ENCODE measurements around the gene SRPK2.

Gene SRPK2

DNA sequence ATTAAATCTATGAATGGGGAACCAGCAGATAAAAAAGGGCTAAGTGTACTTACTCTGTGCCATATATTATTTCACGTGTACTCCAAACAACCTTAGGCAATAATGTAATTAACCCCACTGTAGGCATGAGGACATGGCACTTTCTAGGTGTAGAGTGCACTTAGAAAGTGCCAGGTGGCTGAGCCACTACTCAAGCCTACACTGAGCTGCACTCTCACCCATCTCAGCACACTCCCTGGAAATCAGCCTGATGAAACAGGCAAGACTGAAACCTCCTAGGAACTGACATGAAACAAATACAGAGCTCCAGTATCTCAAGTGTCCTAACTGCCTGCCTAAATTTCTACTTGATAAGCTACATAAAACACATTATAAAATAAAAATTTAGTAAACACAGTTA is 227.4 kb downstream of the SRPK2 start:
- peaks cover 2 to 59% of the 10 kb centered on the region in 2 donors for H3K36me3 ChIP-seq (replicated peaks in 1 of 2; ENCODE audit: control insufficient read depth in 2 of 2, insufficient read depth in 2 of 2, low read length in 2 of 2)
- no peaks in the 10 kb centered on the region for H3K9me3 ChIP-seq (replicated peaks in 1 of 2; ENCODE audit: control insufficient read depth in 2 of 2, insufficient read depth in 1 of 2, low read depth in 1 of 2, low read length in 2 of 2)
- H2AK5ac ChIP-seq (ENCODE audit: low read depth, low read length): no peak overlapping the region
- no peak overlapping the region for H2AFZ ChIP-seq (ENCODE audit: low read length)
- no peaks in the 10 kb centered on the region for H3K4me1 ChIP-seq (ENCODE audit: control insufficient read depth in 2 of 2, insufficient read depth in 1 of 2, low read depth in 1 of 2, low read length in 2 of 2)
- H3K27ac ChIP-seq (replicated peaks; ENCODE audit: low read length): no peak overlapping the region
- H3K23ac ChIP-seq (ENCODE audit: low read depth, low read length, poor library complexity): no peak overlapping the region
- H2BK5ac ChIP-seq (ENCODE audit: low read length): no peak overlapping the region
- H3K9ac ChIP-seq (ENCODE audit: low read depth, low read length, poor library complexity): no peak overlapping the region
- no peak overlapping the region for H4K8ac ChIP-seq (ENCODE audit: low read depth, low read length)
- no peaks in the 10 kb centered on the region for H3K79me1 ChIP-seq (ENCODE audit: low read depth, low read length)
- H2BK12ac ChIP-seq (ENCODE audit: low read length): no peak overlapping the region
- no peak for DNase-seq (ENCODE audit: low spot score)
- H3K27me3 ChIP-seq (ENCODE audit: control insufficient read depth in 3 of 3, insufficient read depth in 3 of 3, low read depth in 1 of 3, low read length in 3 of 3): no peaks in the 10 kb centered on the region
- no CpG with 5 or more reads among the region's 1 CpG for WGBS, 2 donors (ENCODE audit: extremely low coverage in 2 of 2, insufficient read length in 2 of 2, insufficient replicate concordance in 1 of 2)
- no peak overlapping the region for H3K4ac ChIP-seq (ENCODE audit: low read length)
- H3K4me2 ChIP-seq (ENCODE audit: insufficient read depth, low read length, poor library complexity, severe bottlenecking): no peak overlapping the region
- no peak overlapping the region for H4K91ac ChIP-seq (ENCODE audit: low read depth, low read length, poor library complexity)
- no peak overlapping the region for H3K4me3 ChIP-seq (ENCODE audit: low read length in 2 of 2)
- no peak overlapping the region for H2BK120ac ChIP-seq (ENCODE audit: low read depth, low read length)
- no peak overlapping the region for H2BK15ac ChIP-seq (ENCODE audit: low read length)
- H3K18ac ChIP-seq (ENCODE audit: low read length): no peak overlapping the region
- no peak overlapping the region for H3K14ac ChIP-seq (ENCODE audit: low read length)

DNA sequence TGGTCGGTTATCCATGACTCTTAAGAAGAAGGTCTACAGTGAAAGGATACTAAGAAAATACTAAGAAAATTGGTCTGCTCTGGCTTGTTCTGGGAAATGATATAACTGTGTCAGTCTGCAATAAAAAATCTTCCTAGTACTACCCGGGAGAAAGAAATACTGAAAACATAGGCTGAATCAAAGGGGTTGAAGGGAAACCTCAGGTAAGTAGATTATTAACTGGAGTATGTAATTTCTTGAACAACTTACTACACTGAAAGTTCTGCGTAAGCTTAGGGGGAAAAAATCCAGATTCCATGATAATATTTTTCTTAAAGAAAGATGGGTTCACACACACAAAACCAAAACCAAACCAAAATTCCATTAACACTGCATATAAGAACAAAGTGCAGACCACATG is 231.4 kb downstream of the SRPK2 start:
- Histone ChIP-seq H2BK120ac (ENCODE audit: low read depth, low read length) (no peak overlapping the region), H4K91ac (ENCODE audit: low read depth, low read length, poor library complexity) (no peak overlapping the region), H2BK15ac (ENCODE audit: low read length) (no peak overlapping the region), H3K27ac (replicated peaks; ENCODE audit: low read length) (no peak overlapping the region), H3K9ac (ENCODE audit: low read depth, low read length, poor library complexity) (no peak overlapping the region), H3K4me2 (ENCODE audit: insufficient read depth, low read length, poor library complexity, severe bottlenecking) (no peak overlapping the region), H3K14ac (ENCODE audit: low read length) (no peak overlapping the region), H2BK12ac (ENCODE audit: low read length) (no peak overlapping the region), H3K4ac (ENCODE audit: low read length) (no peak overlapping the region), H3K4me3 (ENCODE audit: low read length in 2 of 2) (no peak overlapping the region), H2AFZ (ENCODE audit: low read length) (no peak overlapping the region), H3K79me1 (ENCODE audit: low read depth, low read length) (no peaks in the 10 kb centered on the region), H2AK5ac (ENCODE audit: low read depth, low read length) (no peak overlapping the region), H3K36me3 (replicated peaks in 1 of 2; ENCODE audit: control insufficient read depth in 2 of 2, insufficient read depth in 2 of 2, low read length in 2 of 2) (peaks cover 2 to 34% of the 10 kb centered on the region in 2 donors), H3K27me3 (ENCODE audit: control insufficient read depth in 3 of 3, insufficient read depth in 3 of 3, low read depth in 1 of 3, low read length in 3 of 3) (no peaks in the 10 kb centered on the region), H4K8ac (ENCODE audit: low read depth, low read length) (no peak overlapping the region), H3K18ac (ENCODE audit: low read length) (no peak overlapping the region), H3K9me3 (replicated peaks in 1 of 2; ENCODE audit: control insufficient read depth in 2 of 2, insufficient read depth in 1 of 2, low read depth in 1 of 2, low read length in 2 of 2) (no peaks in the 10 kb centered on the region), H2BK5ac (ENCODE audit: low read length) (no peak overlapping the region), H3K4me1 (ENCODE audit: control insufficient read depth in 2 of 2, insufficient read depth in 1 of 2, low read depth in 1 of 2, low read length in 2 of 2) (peaks cover 0 to 2% of the 10 kb centered on the region in 2 donors), H3K23ac (ENCODE audit: low read depth, low read length, poor library complexity) (no peak overlapping the region)
- no peak for DNase-seq (ENCODE audit: low spot score)
- no CpG with 5 or more reads among the region's 3 CpGs for WGBS, 2 donors (ENCODE audit: extremely low coverage in 2 of 2, insufficient read length in 2 of 2, insufficient replicate concordance in 1 of 2)

- Histone ChIP-seq H3K79me1 (ENCODE audit: low read depth, low read length) (no peaks in the 10 kb centered on the region), H3K4me3 (ENCODE audit: low read length in 2 of 2) (no peak overlapping the region), H3K27me3 (ENCODE audit: control insufficient read depth in 3 of 3, insufficient read depth in 3 of 3, low read depth in 1 of 3, low read length in 3 of 3) (no peaks in the 10 kb centered on the region), H4K8ac (ENCODE audit: low read depth, low read length) (no peak overlapping the region), H3K14ac (ENCODE audit: low read length) (no peak overlapping the region), H3K27ac (replicated peaks; ENCODE audit: low read length) (no peak overlapping the region), H3K36me3 (replicated peaks in 1 of 2; ENCODE audit: control insufficient read depth in 2 of 2, insufficient read depth in 2 of 2, low read length in 2 of 2) (peaks cover 2 to 34% of the 10 kb centered on the region in 2 donors), H3K4me2 (ENCODE audit: insufficient read depth, low read length, poor library complexity, severe bottlenecking) (no peak overlapping the region), H2AK5ac (ENCODE audit: low read depth, low read length) (no peak overlapping the region), H4K91ac (ENCODE audit: low read depth, low read length, poor library complexity) (no peak overlapping the region), H2BK15ac (ENCODE audit: low read length) (no peak overlapping the region), H2BK120ac (ENCODE audit: low read depth, low read length) (no peak overlapping the region), H3K18ac (ENCODE audit: low read length) (no peak overlapping the region), H2BK12ac (ENCODE audit: low read length) (no peak overlapping the region), H3K23ac (ENCODE audit: low read depth, low read length, poor library complexity) (no peak overlapping the region), H2BK5ac (ENCODE audit: low read length) (no peak overlapping the region), H2AFZ (ENCODE audit: low read length) (no peak overlapping the region), H3K9ac (ENCODE audit: low read depth, low read length, poor library complexity) (no peak overlapping the region), H3K4me1 (ENCODE audit: control insufficient read depth in 2 of 2, insufficient read depth in 1 of 2, low read depth in 1 of 2, low read length in 2 of 2) (peaks cover 0 to 2% of the 10 kb centered on the region in 2 donors), H3K4ac (ENCODE audit: low read length) (no peak overlapping the region), H3K9me3 (replicated peaks in 1 of 2; ENCODE audit: control insufficient read depth in 2 of 2, insufficient read depth in 1 of 2, low read depth in 1 of 2, low read length in 2 of 2) (no peaks in the 10 kb centered on the region)
- no CpG with 5 or more reads among the region's 2 CpGs for WGBS, 2 donors (ENCODE audit: extremely low coverage in 2 of 2, insufficient read length in 2 of 2, insufficient replicate concordance in 1 of 2)
- DNase-seq (ENCODE audit: low spot score): no peak
Observed at GRCh38 chr7:105156731-105157130, 232.0 kb downstream of the SRPK2 start.

- no CpG with 5 or more reads among the region's 2 CpGs for WGBS, 2 donors (ENCODE audit: extremely low coverage in 2 of 2, insufficient read length in 2 of 2, insufficient replicate concordance in 1 of 2)
- H3K9me3 ChIP-seq (replicated peaks in 1 of 2; ENCODE audit: control insufficient read depth in 2 of 2, insufficient read depth in 1 of 2, low read depth in 1 of 2, low read length in 2 of 2): no peaks in the 10 kb centered on the region
Observed at GRCh38 chr7:105154084-105154483, 234.6 kb downstream of the SRPK2 start.

More at GRCh38 chr7:105154084-105154483, 234.6 kb downstream of the SRPK2 start:
- Histone ChIP-seq H3K36me3 (replicated peaks in 1 of 2; ENCODE audit: control insufficient read depth in 2 of 2, insufficient read depth in 2 of 2, low read length in 2 of 2) (peaks cover 0 to 27% of the 10 kb centered on the region in 2 donors), H3K4ac (ENCODE audit: low read length) (no peak overlapping the region), H4K8ac (ENCODE audit: low read depth, low read length) (no peak overlapping the region), H2BK12ac (ENCODE audit: low read length) (no peak overlapping the region), H3K23ac (ENCODE audit: low read depth, low read length, poor library complexity) (no peak overlapping the region), H3K4me1 (ENCODE audit: control insufficient read depth in 2 of 2, insufficient read depth in 1 of 2, low read depth in 1 of 2, low read length in 2 of 2) (peaks cover 0 to 2% of the 10 kb centered on the region in 2 donors), H2AFZ (ENCODE audit: low read length) (no peak overlapping the region), H3K27ac (replicated peaks; ENCODE audit: low read length) (no peak overlapping the region), H4K91ac (ENCODE audit: low read depth, low read length, poor library complexity) (no peak overlapping the region), H2AK5ac (ENCODE audit: low read depth, low read length) (no peak overlapping the region), H3K79me1 (ENCODE audit: low read depth, low read length) (no peaks in the 10 kb centered on the region), H3K9ac (ENCODE audit: low read depth, low read length, poor library complexity) (no peak overlapping the region), H3K14ac (ENCODE audit: low read length) (no peak overlapping the region), H2BK5ac (ENCODE audit: low read length) (no peak overlapping the region), H3K27me3 (ENCODE audit: control insufficient read depth in 3 of 3, insufficient read depth in 3 of 3, low read depth in 1 of 3, low read length in 3 of 3) (no peaks in the 10 kb centered on the region), H3K18ac (ENCODE audit: low read length) (no peak overlapping the region), H3K4me2 (ENCODE audit: insufficient read depth, low read length, poor library complexity, severe bottlenecking) (no peak overlapping the region), H2BK15ac (ENCODE audit: low read length) (no peak overlapping the region), H3K4me3 (ENCODE audit: low read length in 2 of 2) (no peak overlapping the region), H2BK120ac (ENCODE audit: low read depth, low read length) (no peak overlapping the region)
- DNase-seq (ENCODE audit: low spot score): no peak

All from neuronal stem cell (in vitro differentiated cells).